Hematopoietic multipotent progenitor cell treated with erythropoietin and hydrocortisone succinate and interleukin-3 and kit ligand, for 8 days (in vitro differentiated cells): ENCODE results near the gene EMC7.
"Not testable (repeated sequence)": the region's sequence is repeated elsewhere in the genome, so short reads cannot be mapped to it uniquely, and the experiment has no call there.

Experiments used
- DNase-seq: peaks from one replicate; pipeline ENCODE4 v3.0.0-alpha.2; 2015

Gene EMC7

DNA sequence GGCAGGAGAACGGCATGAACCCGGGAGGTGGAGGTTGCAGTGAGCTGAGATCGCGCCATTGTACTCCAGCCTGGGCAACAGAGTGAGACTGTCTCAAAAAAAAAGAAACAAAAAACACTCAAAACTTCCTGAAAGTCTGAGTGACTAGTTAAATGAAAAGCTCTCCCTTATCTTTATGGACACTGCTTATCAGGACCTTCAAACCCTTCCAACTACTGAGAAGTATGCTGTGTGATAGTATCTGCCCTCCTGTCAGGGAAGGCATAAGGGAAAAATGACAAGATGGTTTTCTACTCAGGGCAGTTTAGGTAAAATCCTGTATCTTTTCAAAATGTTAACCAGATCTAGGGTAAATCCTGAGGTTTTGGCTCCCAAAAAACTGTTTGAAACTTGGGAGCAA lies 21.8 kb downstream of the EMC7 start:
- peak; percentile 31 for DNase-seq

DNA sequence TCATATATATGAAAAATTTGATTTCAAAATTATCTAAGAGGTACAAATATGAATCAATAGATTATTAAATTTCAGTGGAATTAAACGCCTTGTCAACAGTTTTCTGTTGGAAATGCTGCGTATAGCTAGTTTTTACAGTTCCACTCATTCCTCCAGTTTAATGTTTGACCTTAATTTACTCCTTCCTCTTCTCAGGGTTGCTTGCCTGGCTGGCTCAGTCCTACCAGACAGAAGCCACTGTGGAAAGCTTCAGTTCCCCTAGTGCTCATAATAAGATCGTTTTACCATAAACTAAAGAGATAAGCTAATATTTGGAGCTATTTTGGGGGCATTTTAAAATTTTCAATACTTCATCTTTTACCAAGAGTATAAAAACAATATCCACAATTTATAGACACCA lies 22.8 kb downstream of the EMC7 start:
- DNase-seq, result no peak

DNA sequence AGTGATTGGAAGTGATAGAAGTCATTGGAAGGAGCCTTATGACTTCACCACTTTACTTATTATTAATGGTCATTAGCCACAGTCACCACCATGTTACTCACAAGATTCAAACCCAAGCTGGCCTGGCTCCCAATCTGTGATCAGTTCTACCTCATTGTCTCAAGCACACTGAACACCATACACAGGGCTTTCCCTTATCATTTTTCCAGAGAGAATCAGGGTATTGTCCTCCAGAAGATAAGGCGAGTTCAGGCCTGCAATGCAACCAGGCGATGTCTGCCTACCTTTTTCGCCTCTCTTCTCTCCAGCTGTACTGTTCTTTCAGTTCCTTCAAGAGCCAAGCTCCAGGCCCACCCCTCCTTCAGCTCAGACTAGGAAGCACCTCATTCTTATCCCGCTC lies 24.9 kb downstream of the EMC7 start:
- DNase-seq, result peak; percentile 45

DNA sequence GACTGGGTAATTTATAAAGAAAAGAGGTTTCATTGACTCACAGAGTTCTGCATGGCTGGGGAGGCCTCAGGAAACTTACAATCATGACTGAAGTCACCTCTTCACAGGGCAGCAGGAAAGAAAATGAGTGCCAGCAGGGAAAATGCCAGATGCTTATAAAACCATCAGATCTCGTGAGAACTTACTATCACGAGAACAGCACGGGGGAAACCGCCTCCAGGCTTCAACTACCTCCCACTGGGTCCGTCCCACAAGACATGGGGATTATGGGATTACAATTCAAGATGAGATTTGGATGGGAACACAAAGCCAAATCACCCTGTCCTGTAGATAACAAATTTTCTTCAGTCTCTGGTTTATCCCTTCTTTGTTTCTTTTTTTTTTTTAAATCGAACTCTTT lies 31.7 kb downstream of the EMC7 start:
- DNase-seq, result no peak

- no peak for DNase-seq
Measured at GRCh38 chr15:34065941-34066340, 35.7 kb downstream of the EMC7 start.

GRCh38 chr15:34065261-34065660 lies 36.4 kb downstream of the EMC7 start:
- DNase-seq, result no peak

DNA sequence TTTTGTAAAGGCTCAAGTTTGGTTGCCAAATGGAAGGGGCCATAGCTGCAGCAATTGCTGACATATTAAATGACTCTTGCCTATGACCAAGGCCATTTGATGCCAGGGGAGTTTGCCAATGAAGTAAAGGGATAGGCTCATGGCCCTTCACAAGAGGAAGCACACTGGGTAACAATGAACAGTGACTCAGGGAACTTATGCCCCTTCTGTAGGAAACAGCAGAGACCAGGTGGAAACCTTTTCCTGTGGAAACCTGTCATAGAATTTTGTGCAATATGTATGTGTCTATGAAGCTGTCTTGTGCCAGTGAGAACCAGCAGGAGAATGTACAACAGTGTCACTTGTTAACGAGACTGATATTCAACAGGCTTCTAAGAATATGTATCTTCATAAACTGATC lies 37.2 kb downstream of the EMC7 start:
- no peak for DNase-seq

DNA sequence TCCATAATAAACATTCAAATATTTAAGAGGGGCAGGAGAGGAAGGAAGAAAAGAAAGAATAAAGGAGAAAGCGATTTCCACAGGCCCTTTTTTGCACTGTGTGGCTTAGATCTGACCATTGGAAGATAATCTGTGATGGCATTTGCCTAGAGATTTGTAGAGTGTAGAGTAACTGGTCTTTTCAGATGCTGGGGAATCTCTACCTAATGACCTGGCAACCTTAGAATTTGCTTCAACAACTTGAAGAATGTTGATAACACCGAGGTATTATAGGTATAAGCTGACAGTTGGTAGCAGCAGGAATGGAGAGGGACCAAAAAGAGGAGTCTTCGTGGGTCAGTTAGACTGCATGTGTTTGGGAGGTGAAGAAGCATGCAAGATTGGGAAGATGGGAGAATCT lies 41.7 kb downstream of the EMC7 start:
- no peak for DNase-seq

DNA sequence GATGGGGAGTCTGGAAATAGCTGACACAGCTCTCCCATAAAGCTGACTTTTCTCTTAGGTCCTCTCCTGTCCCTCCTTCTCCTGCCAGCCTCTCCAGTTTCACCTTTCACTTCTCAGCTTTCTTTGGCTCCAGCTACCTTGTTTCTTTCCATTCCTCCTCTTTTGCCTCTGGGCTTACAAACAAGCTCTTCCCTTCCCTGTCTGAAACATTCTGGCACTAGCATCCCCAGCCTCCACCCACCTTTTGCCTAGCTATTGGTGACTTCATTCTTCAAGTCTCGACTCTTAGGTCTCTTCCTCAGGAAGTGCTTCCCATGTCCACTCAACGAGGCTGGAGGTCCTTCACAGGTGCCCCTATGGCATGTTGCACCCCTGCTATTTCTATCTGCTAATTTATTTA lies 42.2 kb downstream of the EMC7 start:
- DNase-seq, result no peak

DNA sequence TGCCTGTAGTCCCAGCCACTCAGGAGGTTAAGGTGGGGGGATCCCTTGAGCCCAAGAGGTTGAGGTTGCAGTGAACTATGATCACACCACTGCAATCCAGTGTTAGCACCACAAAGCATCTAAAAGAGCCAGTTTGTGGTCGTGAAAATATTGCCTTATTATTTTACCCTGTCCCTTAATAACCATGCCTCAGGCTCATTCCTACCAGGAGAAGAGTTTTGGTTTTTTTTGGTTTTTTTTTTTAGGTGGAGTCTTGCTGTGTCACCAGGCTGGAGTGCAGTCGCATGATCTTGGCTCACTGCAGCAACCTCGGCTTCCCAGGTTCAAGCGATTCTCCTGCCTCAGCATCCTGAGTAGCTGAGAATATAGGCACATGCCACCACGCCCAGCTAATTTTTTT lies 44.8 kb downstream of the EMC7 start:
- no peak for DNase-seq

- DNase-seq, result no peak
Measured at GRCh38 chr15:34055868-34056595, 45.6 kb downstream of the EMC7 start.

GRCh38 chr15:34054081-34054707 lies 47.5 kb downstream of the EMC7 start:
- no peak for DNase-seq

- DNase-seq, result not testable (repeated sequence)
Measured at GRCh38 chr15:34050385-34050784, 51.3 kb downstream of the EMC7 start.

DNA sequence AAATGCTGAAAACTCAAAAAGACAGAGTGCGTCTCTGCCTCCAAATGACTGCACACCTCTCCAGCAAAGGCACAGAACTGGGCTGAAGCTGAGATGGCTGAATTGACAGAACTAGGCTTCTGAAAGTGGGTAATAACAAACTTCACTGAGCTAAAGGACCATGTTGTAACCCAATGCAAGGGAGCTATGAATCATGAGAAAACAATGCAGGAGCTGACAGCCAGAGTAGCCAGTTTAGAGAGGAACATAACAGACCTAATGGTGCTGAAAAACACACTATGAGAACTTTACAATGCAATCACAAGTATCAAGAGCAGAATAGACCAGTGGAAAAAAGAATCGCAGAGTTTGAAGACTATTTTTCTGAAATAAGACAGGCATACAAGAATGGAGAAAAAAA lies 52.5 kb downstream of the EMC7 start:
- no peak for DNase-seq

DNA sequence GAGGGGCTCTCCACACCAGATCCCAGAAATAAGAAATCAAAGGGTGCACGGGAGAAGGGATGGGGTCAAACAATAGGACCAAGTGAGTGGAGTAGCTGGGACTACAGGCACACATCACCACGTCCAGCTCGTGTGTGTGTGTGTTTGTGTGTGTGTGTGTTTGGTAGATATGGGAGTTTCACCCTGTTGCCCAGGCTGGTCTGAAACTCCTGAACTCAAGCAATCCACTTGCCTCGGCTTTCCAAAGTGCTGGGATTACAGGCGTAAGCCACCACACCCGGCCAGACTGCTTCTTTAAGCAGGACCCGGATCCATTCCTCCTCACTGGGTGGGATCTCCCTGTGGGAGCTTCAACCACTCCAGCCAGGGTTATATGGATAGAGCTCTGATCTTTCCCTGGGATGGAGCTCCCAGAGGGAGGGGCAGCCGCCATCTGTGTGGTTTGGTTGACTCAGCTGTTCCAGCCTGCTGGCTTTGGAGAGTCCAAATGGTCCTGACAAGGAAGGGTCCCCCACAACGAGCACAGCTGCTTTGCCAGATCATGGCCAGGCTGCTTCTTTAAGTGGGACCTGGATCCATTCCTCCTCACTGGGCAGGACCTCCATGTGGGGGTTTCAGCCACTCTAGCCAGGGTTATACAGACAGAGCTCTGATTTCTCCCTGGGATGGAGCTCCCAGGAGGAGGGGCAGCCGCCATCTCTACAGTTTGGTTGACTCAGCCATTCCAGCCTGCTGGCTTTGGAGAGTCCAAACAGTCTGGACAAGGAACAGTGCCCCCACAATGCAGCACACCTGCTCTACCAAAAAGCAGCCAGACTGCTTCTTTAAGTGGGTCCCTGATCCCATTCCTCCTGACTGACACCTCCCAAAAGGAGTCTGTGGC lies 53.5 kb downstream of the EMC7 start:
- no peak for DNase-seq

GRCh38 chr15:34046471-34047145 lies 55.1 kb downstream of the EMC7 start:
- DNase-seq, result no peak

DNA sequence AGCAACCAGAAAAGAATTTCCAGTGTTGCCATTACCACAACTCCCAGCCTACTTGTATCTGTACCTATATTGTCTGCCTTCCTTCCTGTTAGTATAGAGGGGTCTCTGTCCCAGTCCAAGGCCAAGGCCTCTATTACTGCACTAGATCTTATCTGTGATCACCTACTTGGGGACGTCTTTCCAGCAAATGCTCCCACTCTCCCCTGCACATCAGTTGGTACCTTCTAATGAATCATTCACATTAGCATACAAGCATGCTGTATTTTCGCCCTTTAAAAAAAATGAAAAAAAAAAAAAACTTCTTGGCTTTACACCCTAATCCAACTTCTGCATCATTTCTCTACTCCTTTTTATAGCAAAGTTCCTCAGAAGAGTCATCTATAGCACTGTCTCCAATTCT lies 57.8 kb downstream of the EMC7 start:
- DNase-seq, result no peak

DNA sequence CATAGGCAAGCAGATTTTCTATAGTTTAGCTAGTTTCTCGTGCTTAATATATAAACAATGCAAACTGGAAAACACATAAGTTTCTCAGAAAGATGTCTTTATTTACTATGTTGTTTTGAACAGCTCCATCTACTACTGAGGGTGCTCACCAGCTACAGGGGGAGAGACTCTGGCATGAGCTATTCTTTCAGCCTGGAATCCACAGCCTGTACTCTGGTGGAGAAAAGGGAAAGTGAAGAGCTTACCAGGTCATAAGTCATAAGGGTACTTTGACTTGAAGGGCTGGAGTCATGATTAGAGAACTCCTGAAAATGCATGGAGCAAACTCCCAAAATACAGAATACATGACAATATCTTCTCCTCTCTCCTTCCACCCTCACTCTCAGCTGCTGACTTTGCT lies 58.3 kb downstream of the EMC7 start:
- no peak for DNase-seq

DNA sequence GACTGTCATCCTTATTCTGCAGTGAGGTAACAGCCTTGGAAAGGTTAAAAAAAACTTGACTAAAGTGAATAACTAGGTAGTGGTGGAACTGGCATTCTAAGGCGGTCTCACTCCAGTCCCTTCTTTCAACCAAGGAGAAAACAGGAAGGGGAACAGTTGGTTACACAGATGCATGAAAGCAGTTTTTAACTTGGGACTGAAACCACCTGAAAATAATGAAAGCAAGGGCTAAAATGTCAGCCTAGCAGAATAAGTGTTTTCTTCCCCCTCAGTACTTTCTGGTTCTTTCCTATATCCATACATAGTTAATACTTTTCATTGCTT lies 61.9 kb downstream of the EMC7 start:
- DNase-seq, result no peak

DNA sequence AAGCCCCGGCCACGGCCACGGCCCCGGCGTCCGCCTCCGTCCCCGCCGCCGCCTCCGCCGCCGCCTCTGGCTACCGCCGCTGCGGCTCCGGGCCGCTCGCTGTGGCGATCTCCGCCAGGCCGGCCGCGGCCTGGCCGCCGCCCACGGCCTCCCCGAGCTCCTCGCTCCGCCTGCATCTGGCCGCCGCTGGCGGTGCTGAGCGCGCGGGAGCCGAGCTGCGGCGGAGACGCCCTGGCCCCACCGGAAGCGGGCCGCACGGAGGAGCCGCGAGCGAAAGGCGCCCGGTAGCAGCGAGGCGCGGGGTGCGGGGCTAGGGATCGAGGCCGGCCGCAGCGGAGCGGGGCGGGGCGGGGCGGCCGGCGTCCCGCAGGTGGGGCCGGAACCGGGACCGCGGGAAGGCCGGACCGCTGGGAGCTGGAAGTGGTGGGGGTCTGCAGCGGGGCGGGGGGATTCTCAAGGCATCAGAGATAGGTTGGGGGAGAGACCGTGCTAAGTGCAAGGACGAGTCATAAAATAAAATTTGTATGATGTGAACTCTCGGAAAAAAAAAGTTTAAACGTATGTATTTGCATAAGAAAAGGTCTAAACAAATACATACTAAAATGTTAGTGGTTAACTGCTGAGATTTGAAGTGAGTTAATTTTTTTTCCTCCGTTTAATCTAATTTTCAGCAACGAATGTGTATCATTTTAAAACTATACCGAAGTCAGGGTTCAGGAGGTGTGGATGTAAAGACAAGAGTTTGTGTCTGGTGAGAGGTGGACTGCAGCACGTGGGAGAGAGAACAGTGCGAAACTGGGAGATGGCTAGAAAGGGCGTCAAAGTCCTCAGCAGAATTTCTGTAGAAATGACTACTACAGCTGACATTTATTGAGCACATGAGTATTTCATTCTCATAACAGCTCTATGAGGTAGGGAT lies 62.5 kb downstream of the EMC7 start, which contains the start of gene AVEN:
AVEN (minus strand) TSS at position 334 of the 919 bp plus-strand sequence; CDS start at position 176, 158 bp downstream.
- DNase-seq, result peak; percentile 58

GRCh38 chr15:34038023-34038870 lies 63.4 kb downstream of the EMC7 start:
- DNase-seq, result peak; percentile 79
